GM12801 (cell line): ENCODE results near the gene UQCC5.

Experiments
- CTCF ChIP-seq: IDR thresholded peaks from one replicate; pipeline ENCODE4 v1.5.1; 2011; ENCODE audit warnings: control low read depth; ENCODE audit not compliant: insufficient read length; ENCODE audit errors: extremely low read depth

Gene UQCC5

GRCh38 chr3:52536369-52537164 lies at the start of gene UQCC5:
UQCC5 (plus strand) TSS chr3:52536605; CDS start chr3:52536756, 151 bp downstream.
- TF ChIP-seq CTCF: no peak

GRCh38 chr3:52487050-52487787 lies 49.2 kb upstream of the UQCC5 start:
- no peak for TF ChIP-seq CTCF

- no peak for TF ChIP-seq CTCF
Measured at GRCh38 chr3:52487788-52488691, 48.4 kb upstream of the UQCC5 start.

GRCh38 chr3:52488746-52489145 lies 47.7 kb upstream of the UQCC5 start:
- TF ChIP-seq CTCF: no peak

GRCh38 chr3:52489453-52489852 lies 47.0 kb upstream of the UQCC5 start:
- no peak for TF ChIP-seq CTCF

- TF ChIP-seq CTCF: no peak
Measured at GRCh38 chr3:52490035-52490938, 46.1 kb upstream of the UQCC5 start.
